Measurements from ENCODE around the gene EFCAB7. TPM values are rescaled to one million over a fixed set of nuclear protein-coding genes. Genes with fewer than 3 reads are reported as not detected.

The EFCAB7 gene
- total and polyA plus RNA-seq, 8 donors = 2.6 to 14.9 (median 3.0) TPM; not detected in 1

GRCh38 chr1:63602629-63603028 is 79.3 kb downstream of the EFCAB7 start:
- intact Hi-C loops (cut with DNase I; ENCODE audit: low total_unique reads) = no loop called here
- no peaks in the 10 kb centered on the region for H3K36me3 ChIP-seq
- no peak overlapping the region for H3K4me3 ChIP-seq
- H3K4me1 ChIP-seq = no peaks in the 10 kb centered on the region
- H3K27me3 ChIP-seq = no peaks in the 10 kb centered on the region
- 79 to 94% (median 87%) methylated on average over 5 of the region's 5 CpGs for WGBS, 5 donors
- TF ChIP-seq POLR2AphosphoS5 (IDR thresholded peaks at IDR 0.05) (no peak), CTCF (IDR thresholded peaks at IDR 0.05) (no peak), POLR2A (IDR thresholded peaks at IDR 0.05) (no peak), EP300 (IDR thresholded peaks at IDR 0.05) (no peak)
- H3K9me3 ChIP-seq = no peaks in the 10 kb centered on the region
- no peak overlapping the region for H3K27ac ChIP-seq
- DNase-seq = no peak

GRCh38 chr1:63603810-63604209 is 80.5 kb downstream of the EFCAB7 start:
- Histone ChIP-seq H3K27ac (no peak overlapping the region), H3K4me3 (no peak overlapping the region), H3K4me1 (no peaks in the 10 kb centered on the region), H3K9me3 (no peaks in the 10 kb centered on the region), H3K27me3 (no peaks in the 10 kb centered on the region), H3K36me3 (no peaks in the 10 kb centered on the region)
- intact Hi-C loops (cut with DNase I; ENCODE audit: low total_unique reads) = no loop called here
- no peak for TF ChIP-seq EP300 (IDR thresholded peaks at IDR 0.05)
- no peak for TF ChIP-seq POLR2AphosphoS5 (IDR thresholded peaks at IDR 0.05)
- TF ChIP-seq CTCF (IDR thresholded peaks at IDR 0.05) = no peak
- TF ChIP-seq POLR2A (IDR thresholded peaks at IDR 0.05) = no peak
- WGBS, 5 donors = 95 to 98% (median 97%) methylated on average over 3 of the region's 3 CpGs
- no peak for DNase-seq

- intact Hi-C loops (cut with DNase I; ENCODE audit: low total_unique reads) = no loop called here
Observed at GRCh38 chr1:63607322-63607721, 84.0 kb downstream of the EFCAB7 start.

GRCh38 chr1:63611231-63611630 is 87.9 kb downstream of the EFCAB7 start:
- TF ChIP-seq CTCF (IDR thresholded peaks at IDR 0.05) = no peak
- no peak for TF ChIP-seq POLR2A (IDR thresholded peaks at IDR 0.05)
- no peak for TF ChIP-seq POLR2AphosphoS5 (IDR thresholded peaks at IDR 0.05)
- no peak for TF ChIP-seq EP300 (IDR thresholded peaks at IDR 0.05)
- peaks cover 0 to 18% (median 13%) of the 10 kb centered on the region in 4 donors for H3K4me1 ChIP-seq
- intact Hi-C loops (cut with DNase I; ENCODE audit: low total_unique reads) = no loop called here
- DNase-seq = no peak
- no peaks in the 10 kb centered on the region for H3K27me3 ChIP-seq
- no peak overlapping the region for H3K27ac ChIP-seq
- no peaks in the 10 kb centered on the region for H3K36me3 ChIP-seq
- H3K4me3 ChIP-seq = no peak overlapping the region
- WGBS, 5 donors = 71 to 83% (median 81%) methylated on average over 3 of the region's 3 CpGs
- no peaks in the 10 kb centered on the region for H3K9me3 ChIP-seq

More at GRCh38 chr1:63607322-63607721, 84.0 kb downstream of the EFCAB7 start:
- H3K4me1 ChIP-seq = peaks cover 0 to under 1% (median 0%) of the 10 kb centered on the region in 4 donors
- no peaks in the 10 kb centered on the region for H3K27me3 ChIP-seq
- H3K4me3 ChIP-seq = no peak overlapping the region
- H3K27ac ChIP-seq = no peak overlapping the region
- 95 to 99% (median 97%) methylated on average over 7 of the region's 7 CpGs for WGBS, 5 donors
- H3K9me3 ChIP-seq = no peaks in the 10 kb centered on the region
- TF ChIP-seq EP300 (IDR thresholded peaks at IDR 0.05) (no peak), CTCF (IDR thresholded peaks at IDR 0.05) (no peak), POLR2AphosphoS5 (IDR thresholded peaks at IDR 0.05) (no peak), POLR2A (IDR thresholded peaks at IDR 0.05) (no peak)
- no peak for DNase-seq
- H3K36me3 ChIP-seq = no peaks in the 10 kb centered on the region
